Endothelial cell (in vitro differentiated cells): ENCODE results near the gene TSPAN9. TPM values are rescaled to one million over a fixed set of nuclear protein-coding genes. Genes with fewer than 3 reads are reported as not detected.

Experiments used
- DNase-seq: peaks from one replicate; pipeline ENCODE4 v3.0.0; 2021; ENCODE audit warnings: low spot score
- H3K27ac Mint-ChIP-seq: one replicate; pipeline ENCODE4 v1.8.0; 2021; ENCODE audit warnings: mixed read lengths, inconsistent platforms; ENCODE audit not compliant: unreplicated experiment
- H3K27me3 Mint-ChIP-seq: one replicate; pipeline ENCODE4 v1.8.0; 2021; ENCODE audit warnings: mild to moderate bottlenecking, moderate library complexity, mixed read lengths, inconsistent platforms; ENCODE audit not compliant: unreplicated experiment
- H3K36me3 Mint-ChIP-seq: one replicate; pipeline ENCODE4 v1.8.0; 2021; ENCODE audit warnings: mild to moderate bottlenecking, low read depth, mixed read lengths, inconsistent platforms; ENCODE audit not compliant: unreplicated experiment
- H3K4me1 Mint-ChIP-seq: one replicate; pipeline ENCODE4 v1.8.0; 2021; ENCODE audit warnings: mild to moderate bottlenecking, mixed read lengths, inconsistent platforms; ENCODE audit not compliant: unreplicated experiment
- H3K4me3 Mint-ChIP-seq: one replicate; pipeline ENCODE4 v1.8.0; 2021; ENCODE audit warnings: mild to moderate bottlenecking, mixed read lengths, inconsistent platforms; ENCODE audit not compliant: unreplicated experiment
- H3K9me3 Mint-ChIP-seq: one replicate; pipeline ENCODE4 v1.8.0; 2021; ENCODE audit warnings: mixed read lengths, inconsistent platforms; ENCODE audit not compliant: unreplicated experiment
- CTCF ChIP-seq: fragments of 200-600 bp; sonication (generic); IDR thresholded peaks from one replicate; pipeline ENCODE4 v1.5.0; 2021; ENCODE audit warnings: antibody characterized with exemption; ENCODE audit not compliant: unreplicated experiment
- total RNA-seq: library from RNA; stranded (reverse); fragmentation: NEBNext Ultra II Directional; extraction: Animal tissue kit (Norgen Biotek cat#: 25700); gene quantifications from one replicate; pipeline ENCODE4 v1.2.1, GENCODE V29; 2021; ENCODE audit not compliant: unreplicated experiment

Gene TSPAN9
- total RNA-seq, 1 donor from 2014 or later = 116 TPM

GRCh38 chr12:3276226-3276625, 199.0 kb downstream of the TSPAN9 start:
- DNase-seq = no peak
- Mint-ChIP-seq H3K4me1 (peaks cover 25% of the 10 kb centered on the region), H3K4me3 (no peak overlapping the region), H3K27ac (no peak overlapping the region), H3K36me3 (peaks cover 23% of the 10 kb centered on the region), H3K27me3 (peaks cover 20% of the 10 kb centered on the region), H3K9me3 (no peaks in the 10 kb centered on the region)
- TF ChIP-seq CTCF = no peak

- TF ChIP-seq CTCF = no peak
- H3K4me1 Mint-ChIP-seq = peaks cover 25% of the 10 kb centered on the region
- H3K27ac Mint-ChIP-seq = no peak overlapping the region
- no peak for DNase-seq
- no peaks in the 10 kb centered on the region for H3K9me3 Mint-ChIP-seq
- no peak overlapping the region for H3K4me3 Mint-ChIP-seq
- peaks cover 26% of the 10 kb centered on the region for H3K36me3 Mint-ChIP-seq
- peaks cover 20% of the 10 kb centered on the region for H3K27me3 Mint-ChIP-seq
Measured at GRCh38 chr12:3277306-3277943, 200.2 kb downstream of the TSPAN9 start.

GRCh38 chr12:3278681-3279414, 201.7 kb downstream of the TSPAN9 start:
- H3K27ac Mint-ChIP-seq = no peak overlapping the region

DNA sequence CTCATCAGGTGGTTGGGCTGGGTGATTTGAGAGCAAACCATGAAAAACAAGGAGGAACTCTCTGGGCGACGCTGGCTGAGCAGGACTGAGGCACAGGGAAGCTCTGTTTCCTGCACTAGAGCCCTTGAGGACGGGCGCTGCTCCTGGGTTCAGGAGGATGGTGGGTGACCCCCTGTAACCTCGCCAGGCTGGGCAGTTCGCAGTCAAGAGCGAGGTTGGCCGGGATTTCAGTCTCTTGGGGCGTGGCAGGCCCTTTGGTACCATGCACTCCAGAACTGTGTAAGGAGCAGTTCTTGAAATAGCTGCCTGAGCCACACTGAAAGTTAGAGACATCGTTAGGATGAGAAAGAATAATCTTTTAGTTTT, 202.2 kb downstream of the TSPAN9 start:
- Mint-ChIP-seq H3K4me1 (peaks cover 18% of the 10 kb centered on the region), H3K9me3 (no peaks in the 10 kb centered on the region), H3K27me3 (peaks cover 26% of the 10 kb centered on the region), H3K27ac (no peak overlapping the region), H3K36me3 (peaks cover 36% of the 10 kb centered on the region), H3K4me3 (peak overlapping the region; percentile 70)
- DNase-seq = no peak
- no peak for TF ChIP-seq CTCF

More at GRCh38 chr12:3278681-3279414, 201.7 kb downstream of the TSPAN9 start:
- H3K4me1 Mint-ChIP-seq = peaks cover 23% of the 10 kb centered on the region
- H3K4me3 Mint-ChIP-seq = peak overlapping the region; percentile 70
- peaks cover 25% of the 10 kb centered on the region for H3K27me3 Mint-ChIP-seq
- DNase-seq = no peak
- no peak for TF ChIP-seq CTCF
- H3K9me3 Mint-ChIP-seq = no peaks in the 10 kb centered on the region
- peaks cover 36% of the 10 kb centered on the region for H3K36me3 Mint-ChIP-seq

GRCh38 chr12:3279832-3280231, 202.7 kb downstream of the TSPAN9 start:
- TF ChIP-seq CTCF = no peak
- H3K36me3 Mint-ChIP-seq = peaks cover 36% of the 10 kb centered on the region
- no peak for DNase-seq
- H3K4me1 Mint-ChIP-seq = peaks cover 13% of the 10 kb centered on the region
- H3K9me3 Mint-ChIP-seq = no peaks in the 10 kb centered on the region
- no peak overlapping the region for H3K4me3 Mint-ChIP-seq
- no peak overlapping the region for H3K27ac Mint-ChIP-seq
- H3K27me3 Mint-ChIP-seq = peaks cover 23% of the 10 kb centered on the region
